A673 (cell line): Measurements from ENCODE around the gene ZBP1. TPM values are rescaled to one million over a fixed set of nuclear protein-coding genes. Genes with fewer than 3 reads are reported as not detected.

ENCODE experiments used
- BruUV-seq: library from RNA; stranded (reverse); fragments of 400-500 nt; replicated peaks from 2 replicates; lab custom pipeline; 2021; lab: Mats Ljungman, UMichigan
- CTCF ChIA-PET: fragments of 300-600 bp; sonication (Branson Sonifier 250); formaldehyde crosslinking; loops from one replicate; lab custom pipeline; 2022; ENCODE audit warnings: antibody characterized with exemption; lab: Charles Lee
- POLR2A ChIA-PET: fragments of 300-600 bp; sonication (Branson Sonifier 250); formaldehyde crosslinking; loops from one replicate; lab custom pipeline; 2022; ENCODE audit warnings: antibody characterized with exemption; ENCODE audit not compliant: low non-redundant PET; lab: Charles Lee
- DNase-seq: peaks from one replicate; pipeline ENCODE4 v3.0.0-alpha.2; 2015; ENCODE audit warnings: low spot score
- H3K27ac ChIP-seq: fragments of 200-600 bp; sonication (generic); 2 replicates; pipeline ENCODE4 v1.5.1; 2016; ENCODE audit warnings: mixed run types, low read depth, mild to moderate bottlenecking, mixed read lengths, antibody characterized with exemption, low read length; ENCODE audit not compliant: poor library complexity, severe bottlenecking
- H3K27me3 ChIP-seq: fragments of 200-600 bp; sonication (generic); replicated peaks from 2 replicates; pipeline ENCODE4 v1.6.1; 2017; ENCODE audit warnings: mixed run types, low read depth, mild to moderate bottlenecking, mixed read lengths, antibody characterized with exemption, low read length; ENCODE audit not compliant: insufficient read depth, poor library complexity
- H3K36me3 ChIP-seq: fragments of 200-600 bp; sonication (generic); 2 replicates; pipeline ENCODE4 v1.6.1; 2016; ENCODE audit warnings: mixed run types, mild to moderate bottlenecking, mixed read lengths, antibody characterized with exemption, low read length; ENCODE audit not compliant: insufficient read depth, poor library complexity, severe bottlenecking
- H3K4me1 ChIP-seq: fragments of 200-600 bp; sonication (generic); 2 replicates; pipeline ENCODE4 v1.6.1; 2017; ENCODE audit warnings: mixed run types, mild to moderate bottlenecking, mixed read lengths, antibody characterized with exemption, low read length; ENCODE audit not compliant: insufficient read depth, poor library complexity, severe bottlenecking
- H3K4me3 ChIP-seq: fragments of 200-600 bp; sonication (generic); 2 replicates; pipeline ENCODE4 v1.5.1; 2016; ENCODE audit warnings: low read depth, mixed run types, mild to moderate bottlenecking, mixed read lengths, low read length; ENCODE audit not compliant: poor library complexity, severe bottlenecking
- H3K9me3 ChIP-seq: fragments of 200-600 bp; sonication (generic); 2 replicates; pipeline ENCODE4 v1.6.1; 2016; ENCODE audit warnings: mixed run types, low read depth, mild to moderate bottlenecking, mixed read lengths, antibody characterized with exemption, low read length; ENCODE audit not compliant: poor library complexity, severe bottlenecking
- EZH2 ChIP-seq: fragments of 200-600 bp; sonication (generic); IDR thresholded peaks from 2 replicates; pipeline ENCODE4 v1.6.1; 2017; ENCODE audit warnings: borderline replicate concordance, low read depth, mild to moderate bottlenecking, mixed read lengths, antibody characterized with exemption, low read length; ENCODE audit not compliant: poor library complexity, severe bottlenecking
- intact Hi-C: fragments of 100-400 bp; cut with micrococcal nuclease; formaldehyde crosslinking; loops from one replicate; pipeline ENCODE4 v1.10.0; 2022; ENCODE audit not compliant: unreplicated experiment
- total RNA-seq: library from RNA; stranded (reverse); gene quantifications from 2 replicates; pipeline ENCODE4 v1.2.3, GENCODE V29; 2021
- TF ChIP-seq, protein P1 (sequence below): fragments of 300-800, 200-600 bp; sonication (generic); conservative IDR thresholded peaks from 2 replicates; pipeline ENCODE4 v1.5.1; 2017; ENCODE audit warnings: low read depth, mild to moderate bottlenecking, antibody characterized with exemption, low read length, moderate library complexity, mixed read lengths

The ZBP1 gene
- total RNA-seq, 1 experiment from 2014 or later, result not detected

DNA sequence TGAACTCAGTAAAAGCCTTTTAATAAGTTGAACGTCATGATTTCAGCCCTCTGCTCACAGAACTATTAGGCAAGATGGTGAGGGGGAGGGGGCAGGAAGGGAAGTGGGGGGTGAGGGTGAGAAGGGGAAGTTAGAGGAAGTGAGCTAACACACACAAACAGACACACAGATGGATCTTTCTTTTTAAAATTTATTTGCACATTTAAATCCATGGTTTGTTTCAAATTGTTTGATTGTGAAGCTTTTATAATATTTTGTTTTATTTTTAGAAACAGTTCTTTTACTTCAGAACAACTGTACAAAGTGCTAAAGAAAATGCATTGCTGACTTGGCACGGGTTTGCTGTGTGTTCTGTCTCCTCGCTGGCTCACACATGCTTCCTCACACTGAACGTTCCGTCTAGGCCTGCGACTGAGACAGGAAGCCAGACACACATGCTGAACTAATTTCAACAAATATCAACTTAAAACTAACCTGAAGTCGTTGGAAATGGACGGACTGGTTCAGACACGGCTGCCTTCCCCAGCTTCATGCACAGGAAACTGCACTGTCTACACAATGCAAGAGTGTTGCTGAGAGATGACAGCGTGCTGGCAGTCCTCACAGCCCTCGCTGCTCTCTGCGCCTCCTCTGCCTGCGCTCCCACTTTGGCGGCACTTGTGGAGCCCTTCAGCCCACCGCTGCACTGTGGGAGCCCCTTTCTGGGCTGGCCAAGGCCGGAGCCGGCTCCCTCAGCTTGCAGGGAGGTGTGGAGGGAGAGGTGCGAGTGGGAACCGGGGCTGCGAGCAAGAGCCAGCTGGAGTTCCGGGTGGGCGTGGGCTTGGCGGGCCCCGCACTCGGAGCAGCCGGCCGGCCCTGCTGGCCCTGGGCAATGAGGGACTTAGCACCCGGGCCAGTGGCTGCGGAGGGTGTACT is 8.1 kb upstream of the ZBP1 start:
- CTCF ChIA-PET, result interaction anchor here (0.7 kb wide), 1 partner anchor 18 kb away, joined by 5 read pairs; no protein-coding TSS in a partner anchor
- POLR2A ChIA-PET, result interaction anchor here (0.6 kb wide), 1 partner anchor 9 kb away, joined by 4 read pairs; no protein-coding TSS in a partner anchor
- H3K36me3 ChIP-seq, result no peaks in the 10 kb centered on the region
- peak; percentile 9 for DNase-seq
- H3K27me3 ChIP-seq, result peaks cover 9% of the 10 kb centered on the region
- no TSS peak for BruUV-seq
- intact Hi-C loops, result loop anchor here (10.0 kb wide), 1 partner anchor 546 kb away; no protein-coding TSS in a partner anchor
- no peaks in the 10 kb centered on the region for H3K4me1 ChIP-seq
- no peak overlapping the region for H3K27ac ChIP-seq
- TF ChIP-seq, protein P1, sequence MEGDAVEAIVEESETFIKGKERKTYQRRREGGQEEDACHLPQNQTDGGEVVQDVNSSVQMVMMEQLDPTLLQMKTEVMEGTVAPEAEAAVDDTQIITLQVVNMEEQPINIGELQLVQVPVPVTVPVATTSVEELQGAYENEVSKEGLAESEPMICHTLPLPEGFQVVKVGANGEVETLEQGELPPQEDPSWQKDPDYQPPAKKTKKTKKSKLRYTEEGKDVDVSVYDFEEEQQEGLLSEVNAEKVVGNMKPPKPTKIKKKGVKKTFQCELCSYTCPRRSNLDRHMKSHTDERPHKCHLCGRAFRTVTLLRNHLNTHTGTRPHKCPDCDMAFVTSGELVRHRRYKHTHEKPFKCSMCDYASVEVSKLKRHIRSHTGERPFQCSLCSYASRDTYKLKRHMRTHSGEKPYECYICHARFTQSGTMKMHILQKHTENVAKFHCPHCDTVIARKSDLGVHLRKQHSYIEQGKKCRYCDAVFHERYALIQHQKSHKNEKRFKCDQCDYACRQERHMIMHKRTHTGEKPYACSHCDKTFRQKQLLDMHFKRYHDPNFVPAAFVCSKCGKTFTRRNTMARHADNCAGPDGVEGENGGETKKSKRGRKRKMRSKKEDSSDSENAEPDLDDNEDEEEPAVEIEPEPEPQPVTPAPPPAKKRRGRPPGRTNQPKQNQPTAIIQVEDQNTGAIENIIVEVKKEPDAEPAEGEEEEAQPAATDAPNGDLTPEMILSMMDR, result no peak
- TF ChIP-seq EZH2, result no peak
- no peak overlapping the region for H3K4me3 ChIP-seq
- H3K9me3 ChIP-seq, result no peaks in the 10 kb centered on the region

- POLR2A ChIA-PET, result no interaction called here
- Histone ChIP-seq H3K4me3 (no peak overlapping the region), H3K27ac (no peak overlapping the region), H3K9me3 (no peaks in the 10 kb centered on the region), H3K27me3 (peaks cover under 1% of the 10 kb centered on the region), H3K36me3 (no peaks in the 10 kb centered on the region), H3K4me1 (no peaks in the 10 kb centered on the region)
- no TSS peak for BruUV-seq
- no peak for DNase-seq
- TF ChIP-seq, protein P1, result no peak
- no peak for TF ChIP-seq EZH2
- intact Hi-C loops, result loop anchor here (10.0 kb wide), 1 partner anchor 547 kb away; no protein-coding TSS in a partner anchor
- CTCF ChIA-PET, result interaction anchor here (0.7 kb wide), 1 partner anchor 17 kb away, joined by 5 read pairs; no protein-coding TSS in a partner anchor
Observed at GRCh38 chr20:57627339-57627738, 7.1 kb upstream of the ZBP1 start.

GRCh38 chr20:57625978-57626377 is 5.8 kb upstream of the ZBP1 start:
- no peaks in the 10 kb centered on the region for H3K9me3 ChIP-seq
- DNase-seq, result no peak
- no TSS peak for BruUV-seq
- ChIA-PET CTCF (no interaction called here), POLR2A (no interaction called here)
- no peaks in the 10 kb centered on the region for H3K27me3 ChIP-seq
- intact Hi-C loops, result loop anchor here (10.0 kb wide), 1 partner anchor 549 kb away; no protein-coding TSS in a partner anchor
- no peaks in the 10 kb centered on the region for H3K36me3 ChIP-seq
- no peaks in the 10 kb centered on the region for H3K4me1 ChIP-seq
- H3K4me3 ChIP-seq, result no peak overlapping the region
- TF ChIP-seq, protein P1, result no peak
- TF ChIP-seq EZH2, result no peak
- H3K27ac ChIP-seq, result no peak overlapping the region
